Calu3 (cell line): ENCODE measurements around the gene SLC9A7. TPM values are rescaled to one million over a fixed set of nuclear protein-coding genes. Genes with fewer than 3 reads are reported as not detected.
A peak's percentile ranks its signal among the peaks of the same experiment; 100 is the strongest.

ENCODE experiments used
- BruUV-seq: library from RNA; stranded (reverse); fragments of 400-500 nt; replicated peaks from 2 replicates; lab custom pipeline; 2021; lab: Mats Ljungman, UMichigan
- CTCF ChIA-PET: fragments of 300-600 bp; sonication (Branson Sonifier 250); formaldehyde crosslinking; loops from one replicate; lab custom pipeline; 2022; ENCODE audit warnings: antibody characterized with exemption; lab: Charles Lee
- DNase-seq: peaks from one replicate; pipeline ENCODE4 v3.0.0; 2022
- H3K27ac Mint-ChIP-seq: one replicate; pipeline ENCODE4 v1.8.0; 2022; ENCODE audit warnings: mixed read lengths; ENCODE audit not compliant: unreplicated experiment
- H3K27me3 Mint-ChIP-seq: one replicate; pipeline ENCODE4 v1.8.0; 2022; ENCODE audit warnings: mixed read lengths; ENCODE audit not compliant: unreplicated experiment
- H3K36me3 Mint-ChIP-seq: one replicate; pipeline ENCODE4 v1.8.0; 2022; ENCODE audit warnings: mild to moderate bottlenecking, moderate library complexity, mixed read lengths; ENCODE audit not compliant: insufficient read depth, unreplicated experiment
- H3K4me1 Mint-ChIP-seq: one replicate; pipeline ENCODE4 v1.8.0; 2022; ENCODE audit warnings: mild to moderate bottlenecking, low read depth, mixed read lengths; ENCODE audit not compliant: unreplicated experiment
- H3K4me3 Mint-ChIP-seq: one replicate; pipeline ENCODE4 v1.8.0; 2022; ENCODE audit warnings: mild to moderate bottlenecking, low read depth, moderate library complexity, mixed read lengths; ENCODE audit not compliant: unreplicated experiment
- H3K9me3 Mint-ChIP-seq: one replicate; pipeline ENCODE4 v1.8.0; 2022; ENCODE audit warnings: low read depth, mixed read lengths; ENCODE audit not compliant: unreplicated experiment
- intact Hi-C: fragments of 100-400 bp; cut with micrococcal nuclease; formaldehyde crosslinking; loops from one replicate; pipeline ENCODE4 v1.10.0; 2022; ENCODE audit not compliant: unreplicated experiment
- total RNA-seq: library from RNA; stranded (reverse); gene quantifications from 2 replicates; pipeline ENCODE4 v1.2.3, GENCODE V29; 2022
- TF ChIP-seq, protein P1 (sequence below): fragments of 200-600 bp; IDR thresholded peaks from one replicate; pipeline ENCODE4 v1.8.0; 2022; ENCODE audit warnings: antibody characterized with exemption; ENCODE audit not compliant: unreplicated experiment

The SLC9A7 gene
- total RNA-seq, 1 experiment from 2014 or later = 83.3 TPM

DNA sequence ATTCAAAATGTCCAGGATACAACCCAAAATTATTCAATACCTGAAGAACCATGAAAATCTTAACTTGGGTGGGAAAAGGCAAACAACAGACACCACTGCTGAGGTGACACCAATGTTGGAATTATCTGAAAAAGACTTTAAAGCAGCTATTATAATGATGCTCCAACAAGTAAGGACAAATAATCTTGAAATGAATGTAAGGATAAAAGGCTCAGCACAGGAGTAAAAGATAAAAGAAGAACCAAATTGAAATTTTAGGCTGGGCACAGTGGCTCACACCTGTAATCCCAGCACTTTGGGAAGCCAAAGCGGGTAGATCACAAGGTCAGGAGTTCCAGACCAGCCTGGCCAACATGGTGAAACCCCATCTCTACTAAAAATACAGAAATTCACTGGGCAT, 4.0 kb upstream of the SLC9A7 start:
- H3K27ac Mint-ChIP-seq = no peak overlapping the region
- peaks cover 20% of the 10 kb centered on the region for H3K36me3 Mint-ChIP-seq
- TF ChIP-seq, protein P1, sequence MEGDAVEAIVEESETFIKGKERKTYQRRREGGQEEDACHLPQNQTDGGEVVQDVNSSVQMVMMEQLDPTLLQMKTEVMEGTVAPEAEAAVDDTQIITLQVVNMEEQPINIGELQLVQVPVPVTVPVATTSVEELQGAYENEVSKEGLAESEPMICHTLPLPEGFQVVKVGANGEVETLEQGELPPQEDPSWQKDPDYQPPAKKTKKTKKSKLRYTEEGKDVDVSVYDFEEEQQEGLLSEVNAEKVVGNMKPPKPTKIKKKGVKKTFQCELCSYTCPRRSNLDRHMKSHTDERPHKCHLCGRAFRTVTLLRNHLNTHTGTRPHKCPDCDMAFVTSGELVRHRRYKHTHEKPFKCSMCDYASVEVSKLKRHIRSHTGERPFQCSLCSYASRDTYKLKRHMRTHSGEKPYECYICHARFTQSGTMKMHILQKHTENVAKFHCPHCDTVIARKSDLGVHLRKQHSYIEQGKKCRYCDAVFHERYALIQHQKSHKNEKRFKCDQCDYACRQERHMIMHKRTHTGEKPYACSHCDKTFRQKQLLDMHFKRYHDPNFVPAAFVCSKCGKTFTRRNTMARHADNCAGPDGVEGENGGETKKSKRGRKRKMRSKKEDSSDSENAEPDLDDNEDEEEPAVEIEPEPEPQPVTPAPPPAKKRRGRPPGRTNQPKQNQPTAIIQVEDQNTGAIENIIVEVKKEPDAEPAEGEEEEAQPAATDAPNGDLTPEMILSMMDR = no peak
- DNase-seq = no peak
- intact Hi-C loops = no loop called here
- CTCF ChIA-PET = no interaction called here
- H3K4me3 Mint-ChIP-seq = no peak overlapping the region
- peaks cover 4% of the 10 kb centered on the region for H3K9me3 Mint-ChIP-seq
- H3K4me1 Mint-ChIP-seq = peaks cover 10% of the 10 kb centered on the region
- H3K27me3 Mint-ChIP-seq = no peaks in the 10 kb centered on the region
- BruUV-seq = no TSS peak

DNA sequence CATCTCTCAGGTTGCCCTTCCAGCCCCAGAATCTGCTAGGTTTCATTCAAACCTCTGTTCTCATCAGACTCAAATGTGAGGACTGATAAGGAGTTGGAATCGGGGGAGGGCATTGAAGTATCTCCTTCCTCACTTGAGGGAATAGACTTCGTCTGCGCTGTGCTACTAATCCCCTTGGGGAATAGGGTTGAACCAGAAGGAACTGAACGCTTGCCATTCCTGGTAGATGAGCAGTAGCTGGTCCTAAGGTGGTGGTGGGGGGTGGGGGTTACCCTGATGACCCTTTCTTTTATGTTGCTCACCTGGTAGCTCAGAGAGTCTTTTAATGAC, 692 bp upstream of the SLC9A7 start:
- H3K9me3 Mint-ChIP-seq = peaks cover 4% of the 10 kb centered on the region
- TF ChIP-seq, protein P1 = peak; percentile 2
- H3K4me3 Mint-ChIP-seq = peak overlapping the region; percentile 96
- BruUV-seq = no TSS peak
- peaks cover 18% of the 10 kb centered on the region for H3K4me1 Mint-ChIP-seq
- peaks cover 40% of the 10 kb centered on the region for H3K36me3 Mint-ChIP-seq
- no peaks in the 10 kb centered on the region for H3K27me3 Mint-ChIP-seq
- DNase-seq = no peak
- intact Hi-C loops = loop anchor here (1.0 to 10.0 kb wide), 3 partner anchors 33 to 75 kb away; no protein-coding TSS in a partner anchor
- CTCF ChIA-PET = interaction anchor here (0.9 to 2.7 kb wide), 3 partner anchors 19 to 76 kb away, joined by 3 to 19 read pairs (median 3); no protein-coding TSS in a partner anchor
- peak overlapping the region; percentile 82 for H3K27ac Mint-ChIP-seq

DNA sequence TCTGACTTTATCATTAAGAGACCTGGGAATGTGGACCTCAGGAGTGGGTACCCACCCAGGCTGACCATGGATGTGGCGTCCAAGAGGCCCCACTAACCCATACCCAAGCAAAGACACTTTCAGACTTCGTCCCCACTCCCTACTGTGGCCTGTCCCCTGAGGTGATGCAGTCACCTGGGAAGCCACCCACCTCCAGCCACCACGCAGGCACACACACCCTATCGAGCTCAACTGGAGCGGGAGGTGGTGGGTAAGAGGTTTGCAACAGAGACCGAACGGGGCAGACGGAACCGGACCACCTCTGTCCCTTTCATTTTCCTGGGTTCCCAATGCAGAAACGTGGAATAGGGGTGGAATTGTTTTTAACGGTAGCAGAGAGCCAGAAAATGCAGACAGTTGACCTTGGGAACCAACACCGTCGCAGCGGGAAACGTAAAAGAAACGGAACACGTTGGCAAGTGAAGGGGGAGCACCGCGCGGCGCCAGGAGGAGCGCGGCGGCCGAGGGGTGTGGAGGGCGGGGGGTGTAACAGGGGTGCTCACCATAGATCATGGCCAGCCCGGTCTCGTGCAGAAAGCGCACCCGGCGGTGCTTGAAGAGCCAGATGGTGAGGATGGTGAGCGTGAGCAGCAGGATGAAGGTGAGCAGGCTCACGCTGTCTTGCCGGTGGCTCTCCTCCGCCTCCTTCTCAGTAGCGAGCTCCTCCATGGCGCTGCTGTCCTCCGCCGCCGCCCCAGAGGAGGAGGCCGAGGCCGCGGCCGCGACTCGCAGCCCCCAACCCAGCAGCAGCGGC, 559 bp downstream of the SLC9A7 start:
- peaks cover 1% of the 10 kb centered on the region for H3K9me3 Mint-ChIP-seq
- peak overlapping the region; percentile 82 for H3K27ac Mint-ChIP-seq
- intact Hi-C loops = loop anchor here (10.0 kb wide), 1 partner anchor 74 kb away; no protein-coding TSS in a partner anchor
- no TSS peak for BruUV-seq
- peak overlapping the region; percentile 96 for H3K4me3 Mint-ChIP-seq
- TF ChIP-seq, protein P1 = no peak
- H3K27me3 Mint-ChIP-seq = no peaks in the 10 kb centered on the region
- CTCF ChIA-PET = interaction anchor here (0.6 to 2.7 kb wide), 2 partner anchors 35 to 38 kb away, joined by 3 to 19 read pairs; no protein-coding TSS in a partner anchor
- peaks cover 23% of the 10 kb centered on the region for H3K4me1 Mint-ChIP-seq
- H3K36me3 Mint-ChIP-seq = peaks cover 40% of the 10 kb centered on the region
- DNase-seq = peak; percentile 12

DNA sequence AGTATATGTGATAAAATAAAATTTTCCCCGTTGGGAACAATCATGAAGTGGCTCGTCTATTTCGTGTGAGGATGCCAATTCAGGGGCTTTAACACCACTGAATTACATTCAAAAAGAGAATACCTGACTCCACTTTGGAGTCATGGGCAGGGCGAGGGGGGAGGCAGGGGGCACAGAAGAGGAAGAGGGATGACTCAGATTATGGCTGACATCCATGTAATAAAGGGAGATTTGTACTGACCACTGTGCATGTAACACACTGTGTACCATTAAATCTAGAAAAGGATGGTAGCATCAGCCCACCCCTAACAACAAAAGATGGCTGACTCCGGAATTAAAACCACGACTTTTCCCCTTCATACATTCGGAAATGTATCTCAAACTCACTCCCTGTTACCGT, 1.3 kb downstream of the SLC9A7 start:
- no peak for DNase-seq
- no peaks in the 10 kb centered on the region for H3K27me3 Mint-ChIP-seq
- H3K27ac Mint-ChIP-seq = peak overlapping the region; percentile 82
- CTCF ChIA-PET = no interaction called here
- TF ChIP-seq, protein P1 = no peak
- H3K9me3 Mint-ChIP-seq = no peaks in the 10 kb centered on the region
- H3K4me1 Mint-ChIP-seq = peaks cover 24% of the 10 kb centered on the region
- intact Hi-C loops = loop anchor here (10.0 kb wide), 1 partner anchor 73 kb away; no protein-coding TSS in a partner anchor
- peaks cover 40% of the 10 kb centered on the region for H3K36me3 Mint-ChIP-seq
- H3K4me3 Mint-ChIP-seq = peak overlapping the region; percentile 96
- BruUV-seq = TSS peak; percentile 28
